Body of pancreas (tissue), 4 donors: ENCODE results near the gene PRR14.

Source experiments
- POLR2A ChIP-seq, 3 donors: fragments of 450-650 bp; IDR thresholded peaks; one replicate each; pipeline ENCODE4 v1.6.1; 2016; ENCODE audit warnings: antibody characterized with exemption in 3 of 3, mild to moderate bottlenecking in 2 of 3
- TF ChIP-seq, protein P1 (sequence below), 7 experiments: fragments of 450-650 bp in 4 of 7; fragments of 200-600 bp in 3 of 7; sonication (generic) in 3 of 7; IDR thresholded peaks; one replicate each; pipeline ENCODE4 v1.5.1; 2016 to 2019; ENCODE audit warnings: antibody characterized with exemption in 7 of 7

DNA sequence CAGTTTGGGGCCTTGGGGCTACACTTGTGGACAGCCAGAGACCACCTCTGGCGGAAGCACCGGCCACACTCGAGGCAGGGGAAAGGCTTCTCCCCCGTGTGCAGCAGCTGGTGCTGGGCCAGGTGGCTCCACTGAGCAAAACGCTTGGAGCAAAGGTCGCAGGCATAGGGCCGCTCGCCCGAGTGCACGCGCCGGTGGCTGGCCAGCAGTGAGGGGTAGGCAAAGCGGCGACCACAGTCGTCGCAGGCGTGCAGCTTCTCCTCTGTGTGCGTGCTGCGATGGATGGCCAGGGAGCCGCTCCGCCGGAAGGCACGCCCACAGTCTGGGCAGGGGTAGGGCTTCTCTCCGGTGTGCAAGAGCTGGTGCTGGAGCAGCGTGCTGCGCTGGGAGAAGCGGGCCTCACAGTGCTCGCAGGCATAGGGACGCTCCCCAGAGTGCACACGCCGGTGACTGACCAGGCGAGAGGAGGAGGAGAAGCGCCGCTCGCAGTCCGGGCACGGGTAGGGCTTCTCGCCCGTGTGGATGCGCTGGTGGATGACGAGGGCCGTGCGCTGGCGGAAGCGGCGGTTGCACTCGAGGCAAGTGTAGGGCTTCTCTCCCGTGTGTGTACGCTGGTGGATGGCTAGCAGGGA is 46.3 kb upstream of the PRR14 start:
- TF ChIP-seq, protein P1, sequence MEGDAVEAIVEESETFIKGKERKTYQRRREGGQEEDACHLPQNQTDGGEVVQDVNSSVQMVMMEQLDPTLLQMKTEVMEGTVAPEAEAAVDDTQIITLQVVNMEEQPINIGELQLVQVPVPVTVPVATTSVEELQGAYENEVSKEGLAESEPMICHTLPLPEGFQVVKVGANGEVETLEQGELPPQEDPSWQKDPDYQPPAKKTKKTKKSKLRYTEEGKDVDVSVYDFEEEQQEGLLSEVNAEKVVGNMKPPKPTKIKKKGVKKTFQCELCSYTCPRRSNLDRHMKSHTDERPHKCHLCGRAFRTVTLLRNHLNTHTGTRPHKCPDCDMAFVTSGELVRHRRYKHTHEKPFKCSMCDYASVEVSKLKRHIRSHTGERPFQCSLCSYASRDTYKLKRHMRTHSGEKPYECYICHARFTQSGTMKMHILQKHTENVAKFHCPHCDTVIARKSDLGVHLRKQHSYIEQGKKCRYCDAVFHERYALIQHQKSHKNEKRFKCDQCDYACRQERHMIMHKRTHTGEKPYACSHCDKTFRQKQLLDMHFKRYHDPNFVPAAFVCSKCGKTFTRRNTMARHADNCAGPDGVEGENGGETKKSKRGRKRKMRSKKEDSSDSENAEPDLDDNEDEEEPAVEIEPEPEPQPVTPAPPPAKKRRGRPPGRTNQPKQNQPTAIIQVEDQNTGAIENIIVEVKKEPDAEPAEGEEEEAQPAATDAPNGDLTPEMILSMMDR (IDR thresholded peaks at IDR 0.05) = no peak
- no peak for TF ChIP-seq POLR2A (IDR thresholded peaks at IDR 0.05)
